NB4 (cell line): ENCODE results near the gene ANKS4B.
"Not testable (repeated sequence)": the region's sequence is repeated elsewhere in the genome, so short reads cannot be mapped to it uniquely, and the experiment has no call there.

ENCODE experiments used
- DNase-seq: peaks from one replicate; pipeline ENCODE4 v3.0.0; 2010; ENCODE audit warnings: low read depth
- H3K4me3 ChIP-seq: one replicate; pipeline ENCODE4 v1.5.1; 2011; ENCODE audit warnings: mild to moderate bottlenecking, low read depth, low read length, moderate library complexity
- CTCF ChIP-seq: IDR thresholded peaks from one replicate; pipeline ENCODE4 v1.5.1; 2012; ENCODE audit warnings: low read depth, low read length
- MAX ChIP-seq: IDR thresholded peaks from 2 replicates; pipeline ENCODE4 v1.6.1; 2011; ENCODE audit warnings: low read depth, low read length
- MYC ChIP-seq: IDR thresholded peaks from 2 replicates; pipeline ENCODE4 v1.6.1; 2011; ENCODE audit warnings: low read depth, low read length
- POLR2A ChIP-seq: IDR thresholded peaks from 2 replicates; pipeline ENCODE4 v1.6.1; 2011; ENCODE audit warnings: mild to moderate bottlenecking; ENCODE audit not compliant: insufficient read length; ENCODE audit errors: extremely low read depth

Gene ANKS4B

GRCh38 chr16:21268236-21268635, 34.7 kb downstream of the ANKS4B start:
- TF ChIP-seq MYC (no peak), CTCF (no peak), MAX (no peak), POLR2A (no peak)
- no peak for DNase-seq
- no peak overlapping the region for H3K4me3 ChIP-seq

- no peak overlapping the region for H3K4me3 ChIP-seq
- TF ChIP-seq MYC, result no peak
- TF ChIP-seq MAX, result no peak
- no peak for TF ChIP-seq CTCF
- TF ChIP-seq POLR2A, result no peak
- DNase-seq, result no peak
These were observed 38.8 kb downstream of the ANKS4B start for GRCh38 chr16:21272253-21272652.

GRCh38 chr16:21272763-21273162, 39.3 kb downstream of the ANKS4B start:
- DNase-seq, H3K4me3 ChIP-seq: not testable (repeated sequence)

GRCh38 chr16:21274172-21274726, 40.8 kb downstream of the ANKS4B start:
- no peak for TF ChIP-seq CTCF
- TF ChIP-seq MAX, result no peak
- TF ChIP-seq POLR2A, result no peak
- no peak for TF ChIP-seq MYC
- DNase-seq, result no peak
- no peak overlapping the region for H3K4me3 ChIP-seq

GRCh38 chr16:21275529-21275928, 42.0 kb downstream of the ANKS4B start:
- H3K4me3 ChIP-seq, result no peak overlapping the region
- TF ChIP-seq CTCF (no peak), POLR2A (no peak), MAX (no peak), MYC (no peak)
- DNase-seq, result no peak

GRCh38 chr16:21276090-21276489, 42.6 kb downstream of the ANKS4B start:
- TF ChIP-seq MAX, result no peak
- TF ChIP-seq POLR2A, result no peak
- no peak for TF ChIP-seq CTCF
- no peak for TF ChIP-seq MYC
- H3K4me3 ChIP-seq, result no peak overlapping the region
- no peak for DNase-seq
